Left colon (tissue), 2 donors: ENCODE data around the gene DLEC1. TPM values are rescaled to one million over a fixed set of nuclear protein-coding genes. Genes with fewer than 3 reads are reported as not detected.

Experiments
- ATAC-seq: fragments of 200-7000 bp; cut with Tn5 transposase; one replicate; pipeline ENCODE4 v1.9.1; 2020; ENCODE audit warnings: mild to moderate bottlenecking, moderate library complexity
- DNase-seq, 2 donors: peaks; one replicate each; pipeline ENCODE4 v3.0.0-alpha.2; 2020
- intact Hi-C, 2 donors: fragments of 100-400 bp; cut with DNase I in 1 of 2; cut with micrococcal nuclease in 1 of 2; formaldehyde crosslinking; loops; one replicate each; pipeline versions ENCODE4 v1.11.2 to v1.14.0; 2022; cut with DNase I, micrococcal nuclease
- total RNA-seq, 2 donors: library from RNA; stranded (reverse); fragmentation: NEBNext Ultra II Directional; extraction: Animal tissue kit (Norgen Biotek cat#: 25700); gene quantifications; one replicate each; pipeline ENCODE4 v1.2.1, GENCODE V29; 2021
- donor health status: DM: no; HTN: no; CAD: no.
- donor health status: DM: yes; HTN: yes; CAD: no.

DLEC1 gene
- total RNA-seq, 2 donors from 2014 or later = 1.5 to 2.1 TPM

GRCh38 chr3:38136393-38136776, 97.4 kb downstream of the DLEC1 start:
- no peak for ATAC-seq
- intact Hi-C loops = no loop called here
- DNase-seq = peak in 1 of 2 donors; percentile 38

GRCh38 chr3:38136777-38137614, 98.0 kb downstream of the DLEC1 start, which contains the start of gene ACAA1:
TSS of gene ACAA1 (minus strand) at chr3:38137127. CDS start at chr3:38137035, 92 bp downstream.
- intact Hi-C loops = no loop called here
- DNase-seq (peak; percentile 100), ATAC-seq (peak; percentile 83)

- DNase-seq (peak in 1 of 2 donors; percentile 47), ATAC-seq (peak; percentile 9)
- intact Hi-C loops = no loop called here
Observed at GRCh38 chr3:38137615-38138348, 98.8 kb downstream of the DLEC1 start.

- intact Hi-C loops = no loop called here
- peak; percentile 88 to 96 for DNase-seq
- ATAC-seq = peak; percentile 62
Observed at GRCh38 chr3:38138349-38139190, 99.6 kb downstream of the DLEC1 start, which contains the start of gene MYD88. TSS of gene MYD88 (plus strand) at chr3:38138661. CDS start at chr3:38138701, 40 bp downstream.

- DNase-seq = no peak
Observed at GRCh38 chr3:38139191-38139590, 100.2 kb downstream of the DLEC1 start.

GRCh38 chr3:38139652-38140051, 100.6 kb downstream of the DLEC1 start:
- intact Hi-C loops = no loop called here
- ATAC-seq (no peak), DNase-seq (no peak)

More at GRCh38 chr3:38139191-38139590, 100.2 kb downstream of the DLEC1 start:
- intact Hi-C loops = no loop called here
- ATAC-seq = no peak

- ATAC-seq (no peak), DNase-seq (no peak)
- intact Hi-C loops = no loop called here
Observed at GRCh38 chr3:38140326-38141172, 101.5 kb downstream of the DLEC1 start.

GRCh38 chr3:38141173-38141951, 102.4 kb downstream of the DLEC1 start:
- ATAC-seq (no peak), DNase-seq (no peak)
- intact Hi-C loops = no loop called here

- intact Hi-C loops = no loop called here
- ATAC-seq (no peak), DNase-seq (no peak)
Observed at GRCh38 chr3:38141952-38142273, 102.9 kb downstream of the DLEC1 start.

- no peak for ATAC-seq
- DNase-seq = no peak
Observed at GRCh38 chr3:38142959-38143358, 104.0 kb downstream of the DLEC1 start.

GRCh38 chr3:38143511-38143910, 104.5 kb downstream of the DLEC1 start:
- DNase-seq (no peak), ATAC-seq (no peak)
- intact Hi-C loops = no loop called here

More at GRCh38 chr3:38142959-38143358, 104.0 kb downstream of the DLEC1 start:
- intact Hi-C loops = no loop called here

GRCh38 chr3:38146504-38146903, 107.5 kb downstream of the DLEC1 start:
- no peak for ATAC-seq
- intact Hi-C loops = no loop called here
- no peak for DNase-seq

- intact Hi-C loops = no loop called here
- ATAC-seq = no peak
- DNase-seq = no peak
Observed at GRCh38 chr3:38147421-38147820, 108.4 kb downstream of the DLEC1 start.

GRCh38 chr3:38148311-38148882, 109.4 kb downstream of the DLEC1 start:
- ATAC-seq (no peak), DNase-seq (no peak)
- intact Hi-C loops = no loop called here

GRCh38 chr3:38149708-38150107, 110.7 kb downstream of the DLEC1 start:
- ATAC-seq = no peak
- intact Hi-C loops = no loop called here

GRCh38 chr3:38150780-38151528, 111.9 kb downstream of the DLEC1 start:
- ATAC-seq (no peak), DNase-seq (no peak)
- intact Hi-C loops = no loop called here

More at GRCh38 chr3:38149708-38150107, 110.7 kb downstream of the DLEC1 start:
- no peak for DNase-seq
